H9 (cell line): ENCODE data around the gene MYH11. TPM values are rescaled to one million over a fixed set of nuclear protein-coding genes. Genes with fewer than 3 reads are reported as not detected.

ENCODE experiments used
- DNase-seq: peaks from one replicate; pipeline ENCODE4 v3.0.0-alpha.2; 2017
- H2AFZ ChIP-seq: one replicate; pipeline ENCODE4 v1.6.1; 2013; ENCODE audit warnings: mild to moderate bottlenecking, low read length, control low read depth, moderate library complexity
- H2AK5ac ChIP-seq: 2 replicates; pipeline ENCODE4 v1.6.1; 2013; ENCODE audit warnings: low read length, control low read depth, mixed read lengths; ENCODE audit not compliant: insufficient read length
- H2BK120ac ChIP-seq: one replicate; pipeline ENCODE4 v1.6.1; 2013; ENCODE audit warnings: low read depth, mild to moderate bottlenecking, low read length, control low read depth, inconsistent platforms; ENCODE audit not compliant: poor library complexity, severe bottlenecking
- H2BK12ac ChIP-seq: 2 replicates; pipeline ENCODE4 v1.6.1; 2013; ENCODE audit warnings: low read length, control low read depth, mixed read lengths, low read depth; ENCODE audit not compliant: insufficient read length
- H2BK15ac ChIP-seq: 2 replicates; pipeline ENCODE4 v1.6.1; 2013; ENCODE audit warnings: low read depth, low read length, control low read depth
- H2BK20ac ChIP-seq: one replicate; pipeline ENCODE4 v1.6.1; 2013; ENCODE audit warnings: low read depth, mild to moderate bottlenecking, low read length, control low read depth, inconsistent platforms; ENCODE audit not compliant: poor library complexity, severe bottlenecking
- H2BK5ac ChIP-seq: 2 replicates; pipeline ENCODE4 v1.6.1; 2013; ENCODE audit warnings: low read length, control low read depth, mixed read lengths; ENCODE audit not compliant: insufficient read length
- H3K14ac ChIP-seq: 2 replicates; pipeline ENCODE4 v1.6.1; 2013; ENCODE audit warnings: low read length, control low read depth; ENCODE audit not compliant: insufficient read depth
- H3K18ac ChIP-seq: 2 replicates; pipeline ENCODE4 v1.6.1; 2013; ENCODE audit warnings: low read depth, mild to moderate bottlenecking, mixed read lengths, low read length, control low read depth; ENCODE audit not compliant: insufficient read length
- H3K23ac ChIP-seq: 2 replicates; pipeline ENCODE4 v1.6.1; 2013; ENCODE audit warnings: low read length, control low read depth, mixed read lengths, low read depth; ENCODE audit not compliant: insufficient read length
- H3K23me2 ChIP-seq: 2 replicates; pipeline ENCODE4 v1.6.1; 2013; ENCODE audit warnings: low read depth, mild to moderate bottlenecking, mixed read lengths, low read length, control low read depth; ENCODE audit not compliant: insufficient read length, poor library complexity, severe bottlenecking
- H3K27ac ChIP-seq: 2 replicates; pipeline ENCODE4 v1.5.1; 2013; ENCODE audit warnings: low read length, control low read depth, mixed read lengths, low read depth; ENCODE audit not compliant: insufficient read length
- H3K27me3 ChIP-seq: 2 replicates; pipeline ENCODE4 v1.6.1; 2013; ENCODE audit warnings: low read length, control low read depth, inconsistent platforms; ENCODE audit not compliant: insufficient read depth
- H3K4ac ChIP-seq: 2 replicates; pipeline ENCODE4 v1.6.1; 2013; ENCODE audit warnings: low read depth, mild to moderate bottlenecking, control low read depth, inconsistent platforms, low read length, moderate library complexity
- H3K4me1 ChIP-seq: 2 replicates; pipeline ENCODE4 v1.6.1; 2013; ENCODE audit warnings: low read length, control low read depth, inconsistent platforms; ENCODE audit not compliant: insufficient read depth
- H3K4me2 ChIP-seq: 2 replicates; pipeline ENCODE4 v1.6.1; 2013; ENCODE audit warnings: low read length, control low read depth, mixed read lengths; ENCODE audit not compliant: insufficient read length, insufficient read depth
- H3K56ac ChIP-seq: 2 replicates; pipeline ENCODE4 v1.6.1; 2013; ENCODE audit warnings: low read depth, mild to moderate bottlenecking, mixed read lengths, low read length, control low read depth; ENCODE audit not compliant: insufficient read length
- H3K79me1 ChIP-seq: 2 replicates; pipeline ENCODE4 v1.6.1; 2013; ENCODE audit warnings: low read depth, mild to moderate bottlenecking, moderate library complexity, low read length, control low read depth, inconsistent platforms; ENCODE audit not compliant: insufficient read depth, poor library complexity, severe bottlenecking
- H3K79me2 ChIP-seq: 2 replicates; pipeline ENCODE4 v1.6.1; 2013; ENCODE audit warnings: low read length, control low read depth, inconsistent platforms; ENCODE audit not compliant: insufficient read depth
- H3K9ac ChIP-seq: 2 replicates; pipeline ENCODE4 v1.6.1; 2013; ENCODE audit warnings: low read length, control low read depth, mixed read lengths; ENCODE audit not compliant: insufficient read length; ENCODE audit errors: extremely low read depth
- H3K9me3 ChIP-seq: one replicate; pipeline ENCODE4 v1.6.1; 2013; ENCODE audit warnings: low read depth, low read length, inconsistent platforms; ENCODE audit not compliant: control insufficient read depth
- H3T11ph ChIP-seq: one replicate; pipeline ENCODE4 v1.6.1; 2013; ENCODE audit warnings: mild to moderate bottlenecking, low read length, control low read depth, inconsistent platforms
- H4K20me1 ChIP-seq: one replicate; pipeline ENCODE4 v1.6.1; 2013; ENCODE audit not compliant: control insufficient read depth, insufficient read length, insufficient read depth
- H4K5ac ChIP-seq: 2 replicates; pipeline ENCODE4 v1.6.1; 2013; ENCODE audit warnings: low read depth, mild to moderate bottlenecking, mixed read lengths, low read length, control low read depth; ENCODE audit not compliant: insufficient read length
- H4K8ac ChIP-seq: replicated peaks from 2 replicates; pipeline ENCODE4 v1.6.1; 2013; ENCODE audit warnings: low read length, control low read depth, mixed read lengths, low read depth; ENCODE audit not compliant: insufficient read length
- H4K91ac ChIP-seq: 2 replicates; pipeline ENCODE4 v1.6.1; 2013; ENCODE audit warnings: low read depth, mild to moderate bottlenecking, moderate library complexity, mixed read lengths, low read length, control low read depth; ENCODE audit not compliant: insufficient read length
- H3K27ac Mint-ChIP-seq, 3 experiments: 2 replicates in 2 of 3; 3 replicates in 1 of 3; pipeline ENCODE4 v1.8.0; 2020 to 2021; ENCODE audit warnings: mixed read lengths in 3 of 3, mild to moderate bottlenecking in 1 of 3, moderate library complexity in 1 of 3
- H3K27me3 Mint-ChIP-seq: 2 replicates; pipeline ENCODE4 v1.8.0; 2021; ENCODE audit warnings: low read depth, mild to moderate bottlenecking, moderate library complexity, mixed read lengths
- H3K36me3 Mint-ChIP-seq, 3 experiments: 2 replicates in 2 of 3; 3 replicates in 1 of 3; pipeline ENCODE4 v1.8.0; 2020 to 2021; ENCODE audit warnings: low read depth in 3 of 3, mixed read lengths in 3 of 3; ENCODE audit not compliant: insufficient read depth in 1 of 3
- H3K4me1 Mint-ChIP-seq, 2 experiments: 2 replicates each; pipeline ENCODE4 v1.8.0; 2020; ENCODE audit warnings: mixed read lengths in 2 of 2
- H3K4me3 Mint-ChIP-seq, 2 experiments: 2 replicates in 1 of 2; 3 replicates in 1 of 2; pipeline ENCODE4 v1.8.0; 2020 to 2021; ENCODE audit warnings: mild to moderate bottlenecking in 2 of 2, mixed read lengths in 2 of 2, moderate library complexity in 1 of 2
- H3K9me3 Mint-ChIP-seq, 2 experiments: 2 replicates in 1 of 2; 3 replicates in 1 of 2; pipeline ENCODE4 v1.8.0; 2020; ENCODE audit warnings: mild to moderate bottlenecking in 2 of 2, mixed read lengths in 2 of 2, moderate library complexity in 1 of 2
- CTCF ChIP-seq: fragments of 200-600 bp; sonication (generic); conservative IDR thresholded peaks from 3 replicates; pipeline ENCODE4 v1.8.0; 2021; ENCODE audit warnings: antibody characterized with exemption, mild to moderate bottlenecking
- WGBS: extraction: QIAGEN DNeasy Blood & Tissue Kit; methylation state at CpG from one replicate; pipeline ENCODE4 v1.1.7; 2013; ENCODE audit warnings: missing lambda C conversion rate, low lambda C conversion rate, mixed read lengths; ENCODE audit not compliant: insufficient read length; ENCODE audit errors: extremely low coverage; 5-methylcytosine and 5-hydroxymethylcytosine counted together
- total RNA-seq: library from RNA; stranded (reverse); gene quantifications from 2 replicates; pipeline ENCODE4 v1.2.1, GENCODE V29; 2021

MYH11 gene
- total RNA-seq, 1 experiment from 2014 or later: 0.42 TPM

GRCh38 chr16:15786501-15786900 lies 70.3 kb downstream of the MYH11 start:
- H3K27ac ChIP-seq: no peak overlapping the region
- no peak overlapping the region for H2BK120ac ChIP-seq
- Mint-ChIP-seq H3K4me3 (no peak overlapping the region), H3K27me3 (no peaks in the 10 kb centered on the region), H3K27ac (no peak overlapping the region), H3K4me1 (no peaks in the 10 kb centered on the region), H3K36me3 (no peaks in the 10 kb centered on the region), H3K9me3 (peaks cover 0 to 4% of the 10 kb centered on the region in 2 experiments; a peak in 2 of 5 replicates)
- no peak overlapping the region for H2BK5ac ChIP-seq
- no peak overlapping the region for H4K91ac ChIP-seq
- no peak overlapping the region for H2BK20ac ChIP-seq
- H4K5ac ChIP-seq: no peak overlapping the region
- H3K14ac ChIP-seq: no peak overlapping the region
- no peak overlapping the region for H3K9ac ChIP-seq
- H4K20me1 ChIP-seq: no peaks in the 10 kb centered on the region
- no peak overlapping the region for H3K56ac ChIP-seq
- no peaks in the 10 kb centered on the region for H3K9me3 ChIP-seq
- no peak for TF ChIP-seq CTCF
- H4K8ac ChIP-seq: no peak overlapping the region
- H3K27me3 ChIP-seq: no peaks in the 10 kb centered on the region
- no peak for DNase-seq
- no peak overlapping the region for H3K23ac ChIP-seq
- H2BK15ac ChIP-seq: no peak overlapping the region
- H2AK5ac ChIP-seq: no peak overlapping the region
- H3K18ac ChIP-seq: no peak overlapping the region
- no peaks in the 10 kb centered on the region for H3K23me2 ChIP-seq
- WGBS: no CpG with 5 or more reads among the region's 11 CpGs
- H3K4me1 ChIP-seq: no peaks in the 10 kb centered on the region
- no peak overlapping the region for H3K4me2 ChIP-seq
- H3K4ac ChIP-seq: no peak overlapping the region
- no peak overlapping the region for H2AFZ ChIP-seq
- H3K79me2 ChIP-seq: no peaks in the 10 kb centered on the region
- no peak overlapping the region for H3T11ph ChIP-seq
- H3K79me1 ChIP-seq: no peaks in the 10 kb centered on the region
- H2BK12ac ChIP-seq: no peak overlapping the region
